ENCODE results near the gene WDR37.

The WDR37 gene

DNA sequence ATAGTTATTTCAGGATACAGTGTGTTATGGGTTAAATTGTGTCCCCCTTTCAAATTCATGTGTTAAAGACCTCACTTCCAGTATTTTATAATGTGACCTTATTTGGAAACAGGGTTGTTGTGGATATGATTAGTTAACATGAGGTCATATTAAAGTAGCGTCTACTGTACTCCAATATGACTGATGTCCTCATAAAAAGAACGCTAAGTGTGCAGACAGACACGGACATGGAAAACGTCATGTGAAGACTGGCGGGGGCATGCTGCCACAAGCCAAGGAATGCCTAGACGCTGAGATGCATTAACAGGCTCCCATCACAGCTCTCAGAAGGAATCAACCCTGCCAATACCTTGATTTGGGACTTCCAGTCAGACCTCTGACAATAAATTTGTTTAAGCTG, 1.5 kb upstream of the WDR37 start:
- TF ChIP-seq CTCF (IDR thresholded peaks at IDR 0.05; ENCODE audit: low read depth, low read length, missing control alignments): no peak
- in situ Hi-C loops (cut with HindIII; ENCODE audit: low sequenced_read_pairs): no loop called here
- peak overlapping the region; percentile 78 for H3K4me3 ChIP-seq (ENCODE audit: low read depth, low read length)
- DNase-seq (ENCODE audit: low read depth): no peak

- TF ChIP-seq CTCF (IDR thresholded peaks at IDR 0.05; ENCODE audit: low read depth, low read length, missing control alignments): no peak
- in situ Hi-C loops (cut with HindIII; ENCODE audit: low sequenced_read_pairs): no loop called here
- peak overlapping the region; percentile 78 for H3K4me3 ChIP-seq (ENCODE audit: low read depth, low read length)
- DNase-seq (ENCODE audit: low read depth): no peak
These were observed 997 bp downstream of the WDR37 start for GRCh38 chr10:1057106-1057657.

DNA sequence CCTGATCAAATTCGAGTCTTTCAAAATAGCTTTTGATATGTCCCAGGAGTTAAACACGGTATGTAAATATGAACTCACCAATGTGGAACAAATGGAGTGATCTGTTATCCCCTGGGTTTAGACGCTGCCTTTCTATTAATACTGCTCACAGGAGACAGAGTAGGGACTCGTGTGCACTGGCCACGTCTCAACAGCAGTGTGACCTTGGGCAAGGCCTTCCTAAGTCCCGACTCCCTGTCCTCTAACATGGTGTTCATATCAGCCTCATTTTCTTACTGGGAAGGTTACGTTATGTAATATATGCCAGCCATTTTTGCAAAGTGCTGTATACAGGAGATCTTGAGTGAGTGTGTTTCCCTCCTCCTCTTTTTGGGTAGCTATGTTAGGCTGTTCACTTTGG, 1.8 kb downstream of the WDR37 start:
- DNase-seq (ENCODE audit: low read depth): no peak
- no peak for TF ChIP-seq CTCF (IDR thresholded peaks at IDR 0.05; ENCODE audit: low read depth, low read length, missing control alignments)
- H3K4me3 ChIP-seq (ENCODE audit: low read depth, low read length): no peak overlapping the region
- in situ Hi-C loops (cut with HindIII; ENCODE audit: low sequenced_read_pairs): no loop called here

- H3K4me3 ChIP-seq (ENCODE audit: low read depth, low read length): no peak overlapping the region
- TF ChIP-seq CTCF (IDR thresholded peaks at IDR 0.05; ENCODE audit: low read depth, low read length, missing control alignments): no peak
- in situ Hi-C loops (cut with HindIII; ENCODE audit: low sequenced_read_pairs): no loop called here
- no peak for DNase-seq (ENCODE audit: low read depth)
These were observed 3.7 kb downstream of the WDR37 start for GRCh38 chr10:1059902-1060301.

- no peak for DNase-seq (ENCODE audit: low read depth)
- in situ Hi-C loops (cut with HindIII; ENCODE audit: low sequenced_read_pairs): no loop called here
- TF ChIP-seq CTCF (IDR thresholded peaks at IDR 0.05; ENCODE audit: low read depth, low read length, missing control alignments): no peak
- H3K4me3 ChIP-seq (ENCODE audit: low read depth, low read length): no peak overlapping the region
These were observed 6.0 kb downstream of the WDR37 start for GRCh38 chr10:1061930-1062774.

- DNase-seq (ENCODE audit: low read depth): no peak
- no peak overlapping the region for H3K4me3 ChIP-seq (ENCODE audit: low read depth, low read length)
- TF ChIP-seq CTCF (IDR thresholded peaks at IDR 0.05; ENCODE audit: low read depth, low read length, missing control alignments): no peak
- in situ Hi-C loops (cut with HindIII; ENCODE audit: low sequenced_read_pairs): no loop called here
These were observed 7.2 kb downstream of the WDR37 start for GRCh38 chr10:1063232-1063865.

Measured in astrocyte of the cerebellum (primary cell).